GM18498 (cell line): Measurements from ENCODE around the gene NDUFS8.
"Not testable (repeated sequence)": the region's sequence is repeated elsewhere in the genome, so short reads cannot be mapped to it uniquely, and the experiment has no call there.

Source experiments
- ATAC-seq: cut with Tn5 transposase; IDR thresholded peaks from one replicate; pipeline ENCODE4 v1.9.1; 2021; ENCODE audit warnings: mild to moderate bottlenecking, moderate library complexity; ENCODE audit not compliant: unreplicated experiment

Gene NDUFS8

GRCh38 chr11:68030318-68031143 is at the start of gene NDUFS8:
Gene NDUFS8 (plus strand): TSS chr11:68030681. CDS start chr11:68032152, 1,471 bp downstream.
- peak; percentile 92 for ATAC-seq

GRCh38 chr11:67981226-67981625 is 49.3 kb upstream of the NDUFS8 start:
- ATAC-seq = not testable (repeated sequence)

GRCh38 chr11:67982255-67982857 is 48.1 kb upstream of the NDUFS8 start:
- not testable (repeated sequence) for ATAC-seq

- ATAC-seq = no peak
Measured at GRCh38 chr11:67983951-67984350, 46.5 kb upstream of the NDUFS8 start.

GRCh38 chr11:67985302-67985701 is 45.2 kb upstream of the NDUFS8 start:
- not testable (repeated sequence) for ATAC-seq

- ATAC-seq = not testable (repeated sequence)
Measured at GRCh38 chr11:67990546-67991346, 39.7 kb upstream of the NDUFS8 start.

- ATAC-seq = not testable (repeated sequence)
Measured at GRCh38 chr11:67991347-67992121, 38.9 kb upstream of the NDUFS8 start.

GRCh38 chr11:67993821-67994220 is 36.7 kb upstream of the NDUFS8 start:
- ATAC-seq = not testable (repeated sequence)

GRCh38 chr11:67994387-67994786 is 36.1 kb upstream of the NDUFS8 start:
- ATAC-seq = not testable (repeated sequence)

- not testable (repeated sequence) for ATAC-seq
Measured at GRCh38 chr11:67995129-67995528, 35.4 kb upstream of the NDUFS8 start.

GRCh38 chr11:67995579-67995978 is 34.9 kb upstream of the NDUFS8 start:
- not testable (repeated sequence) for ATAC-seq

- no peak for ATAC-seq
Measured at GRCh38 chr11:67996051-67996450, 34.4 kb upstream of the NDUFS8 start.

GRCh38 chr11:67996622-67997474 is 33.6 kb upstream of the NDUFS8 start:
- no peak for ATAC-seq

GRCh38 chr11:67997475-67997921 is 33.0 kb upstream of the NDUFS8 start:
- ATAC-seq = no peak

- no peak for ATAC-seq
Measured at GRCh38 chr11:67998150-67999045, 32.1 kb upstream of the NDUFS8 start.

- ATAC-seq = no peak
Measured at GRCh38 chr11:67999201-67999629, 31.3 kb upstream of the NDUFS8 start.

- ATAC-seq = no peak
Measured at GRCh38 chr11:67999704-68000103, 30.8 kb upstream of the NDUFS8 start.

GRCh38 chr11:68002575-68002937 is 27.9 kb upstream of the NDUFS8 start:
- ATAC-seq = no peak
